HG02884 (cell line): ENCODE results near the gene C2.

ENCODE experiments used
- ATAC-seq: cut with Tn5 transposase; IDR thresholded peaks from one replicate; pipeline ENCODE4 v1.9.1; 2021; ENCODE audit warnings: mild to moderate bottlenecking, moderate library complexity; ENCODE audit not compliant: unreplicated experiment

C2 gene

GRCh38 chr6:31927242-31927862 is at the start of gene C2:
C2 (plus strand) TSS chr6:31927717; CDS start chr6:31927753, 36 bp downstream.
- no peak for ATAC-seq

- no peak for ATAC-seq
These were observed 49.3 kb upstream of the C2 start for GRCh38 chr6:31878222-31878621.

GRCh38 chr6:31878726-31879125 is 48.8 kb upstream of the C2 start, which contains the start of gene SLC44A4:
SLC44A4 (minus strand) TSS chr6:31878997; CDS start chr6:31878980, 17 bp downstream.
- ATAC-seq, result no peak

GRCh38 chr6:31879143-31879542 is 48.4 kb upstream of the C2 start:
- no peak for ATAC-seq

- ATAC-seq, result no peak
These were observed 47.6 kb upstream of the C2 start for GRCh38 chr6:31879901-31880300.

GRCh38 chr6:31880616-31881015 is 46.9 kb upstream of the C2 start:
- no peak for ATAC-seq

GRCh38 chr6:31881136-31881859 is 46.2 kb upstream of the C2 start:
- no peak for ATAC-seq

- no peak for ATAC-seq
These were observed 45.2 kb upstream of the C2 start for GRCh38 chr6:31882344-31882743.

- ATAC-seq, result no peak
These were observed 43.8 kb upstream of the C2 start for GRCh38 chr6:31883676-31884075.

- ATAC-seq, result no peak
These were observed 42.9 kb upstream of the C2 start for GRCh38 chr6:31884528-31885035.

GRCh38 chr6:31886541-31886991 is 41.0 kb upstream of the C2 start:
- ATAC-seq, result no peak

GRCh38 chr6:31887173-31888007 is 40.1 kb upstream of the C2 start:
- no peak for ATAC-seq

- ATAC-seq, result no peak
These were observed 39.0 kb upstream of the C2 start for GRCh38 chr6:31888276-31889258.

- ATAC-seq, result no peak
These were observed 38.1 kb upstream of the C2 start for GRCh38 chr6:31889331-31889972.

GRCh38 chr6:31892821-31893220 is 34.7 kb upstream of the C2 start:
- ATAC-seq, result no peak

- no peak for ATAC-seq
These were observed 31.0 kb upstream of the C2 start for GRCh38 chr6:31896493-31896855.

GRCh38 chr6:31896856-31897611 is 30.5 kb upstream of the C2 start:
- ATAC-seq, result no peak

GRCh38 chr6:31897612-31898382 is 29.7 kb upstream of the C2 start, which contains the start of gene EHMT2:
EHMT2 (minus strand) TSS chr6:31897698; CDS start chr6:31897677, 21 bp downstream.
- ATAC-seq, result no peak
